Transverse colon (tissue), 4 donors: ENCODE data around the gene MANEAL. TPM values are rescaled to one million over a fixed set of nuclear protein-coding genes. Genes with fewer than 3 reads are reported as not detected.

ENCODE experiments used
- DNase-seq: peaks from one replicate; pipeline ENCODE4 v3.0.0-alpha.2; 2019
- H3K27ac ChIP-seq, 4 donors: fragments of 200-600 bp; sonication (generic); 2 replicates each; pipeline ENCODE4 v1.5.1; 2016 to 2018; ENCODE audit warnings: inconsistent platforms in 4 of 4
- H3K27me3 ChIP-seq: fragments of 200-600 bp; sonication (generic); 2 replicates; pipeline ENCODE4 v1.5.1; 2017; ENCODE audit warnings: inconsistent platforms
- H3K36me3 ChIP-seq, 4 donors: fragments of 200-600 bp; sonication (generic); 2 replicates each; pipeline ENCODE4 v1.5.1; 2017 to 2019; ENCODE audit warnings: inconsistent platforms in 4 of 4
- H3K4me1 ChIP-seq, 4 donors: fragments of 200-600 bp; sonication (generic); 2 replicates each; pipeline ENCODE4 v1.5.1; 2017 to 2020; ENCODE audit warnings: inconsistent platforms in 4 of 4
- H3K4me3 ChIP-seq, 4 donors: fragments of 200-600 bp; sonication (generic); 1 replicate in 1 of 4; 2 replicates in 3 of 4; pipeline versions ENCODE4 v1.5.1 to v1.6.1; 2017 to 2019; ENCODE audit warnings: inconsistent platforms in 4 of 4
- H3K9me3 ChIP-seq, 2 donors: fragments of 200-600 bp; sonication (generic); 2 replicates each; pipeline ENCODE4 v1.5.1; 2017 to 2019; ENCODE audit warnings: inconsistent platforms in 2 of 2
- CTCF ChIP-seq, 5 experiments: fragments of 200-600 bp in 3 of 5; fragments of 450-650 bp in 2 of 5; sonication (generic) in 3 of 5; IDR thresholded peaks; 1 replicate in 2 of 5; 2 replicates in 3 of 5; pipeline ENCODE4 v1.5.1; 2016 to 2017; ENCODE audit warnings: antibody characterized with exemption in 5 of 5, inconsistent platforms in 3 of 5, mild to moderate bottlenecking in 2 of 5, moderate library complexity in 1 of 5
- EP300 ChIP-seq: sonication (generic); formaldehyde crosslinking; IDR thresholded peaks from one replicate; pipeline ENCODE4 v1.6.1; 2017; ENCODE audit warnings: antibody characterized with exemption, low read depth
- POLR2A ChIP-seq: fragments of 450-650 bp; IDR thresholded peaks from one replicate; pipeline ENCODE4 v1.6.1; 2016; ENCODE audit warnings: antibody characterized with exemption, mild to moderate bottlenecking, moderate library complexity
- POLR2AphosphoS5 ChIP-seq, 3 donors: sonication (generic); formaldehyde crosslinking; IDR thresholded peaks; one replicate each; pipeline ENCODE4 v1.6.1; 2016; ENCODE audit warnings: antibody characterized with exemption in 3 of 3
- WGBS, 2 donors: methylation state at CpG; one replicate each; pipeline ENCODE4 v1.1.5; 2018; ENCODE audit warnings: low coverage in 1 of 2; 5-methylcytosine and 5-hydroxymethylcytosine counted together
- in situ Hi-C, 4 donors: fragments of 200-750 bp; cut with MboI; loops; one replicate each; pipeline versions ENCODE4 v1.15.0 to v1.15.1; 2017; ENCODE audit warnings: low sequenced_read_pairs in 3 of 4, low pct_ligation_motif_present in 1 of 4, low pct_unique_long_range_greater_than_20kb in 1 of 4
- intact Hi-C: fragments of 100-400 bp; cut with DNase I; formaldehyde crosslinking; loops from one replicate; pipeline ENCODE4 v1.15.1; 2023; ENCODE audit warnings: low total_unique reads
- total RNA-seq, 4 donors: library from RNA; depleted of rRNA; stranded (reverse); fragments of >200 nt; gene quantifications; one replicate each; pipeline ENCODE4 v1.1.0, GENCODE V29; 2016

MANEAL gene
- total RNA-seq, 4 donors from 2014 or later: 1.1 to 9.6 (median 5.7) TPM

DNA sequence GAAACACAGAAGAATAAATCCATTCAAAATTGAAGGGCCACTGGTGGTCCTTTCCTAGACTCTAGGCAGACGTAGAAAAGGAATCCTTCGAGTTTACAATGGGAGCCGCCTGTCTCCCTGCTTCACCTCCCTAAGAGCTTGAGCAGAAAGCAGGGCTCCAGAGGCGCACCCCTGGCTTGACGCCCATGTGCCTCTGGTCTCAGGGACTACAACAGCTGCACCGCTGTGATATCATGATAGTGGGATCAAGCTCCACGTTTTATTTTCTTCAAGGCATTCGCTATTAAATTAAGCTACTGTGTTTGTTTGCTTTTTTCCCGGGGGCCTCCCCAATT, 13.5 kb downstream of the MANEAL start:
- peaks cover 0 to 41% (median 23%) of the 10 kb centered on the region in 4 donors for H3K36me3 ChIP-seq
- H3K4me3 ChIP-seq: peak overlapping the region; percentile 85 to 98 (median 90)
- in situ Hi-C loops (loop anchor here in 1 of 4 donors (5.0 kb wide), 1 partner anchor 55 kb away; no protein-coding TSS in a partner anchor), intact Hi-C loops (no loop called here)
- peak overlapping the region; percentile 95 to 97 (median 97) for H3K27ac ChIP-seq
- 0 to 9% methylated on average over 3 to 9 of the region's 9 CpGs for WGBS, 2 donors
- peaks cover 12 to 34% (median 20%) of the 10 kb centered on the region in 4 donors for H3K4me1 ChIP-seq
- no peaks in the 10 kb centered on the region for H3K9me3 ChIP-seq
- H3K27me3 ChIP-seq: no peaks in the 10 kb centered on the region
- TF ChIP-seq CTCF (IDR thresholded peaks at IDR 0.05) (no peak), EP300 (no peak), POLR2AphosphoS5 (IDR thresholded peaks at IDR 0.05) (no peak), POLR2A (no peak)
- DNase-seq: no peak

DNA sequence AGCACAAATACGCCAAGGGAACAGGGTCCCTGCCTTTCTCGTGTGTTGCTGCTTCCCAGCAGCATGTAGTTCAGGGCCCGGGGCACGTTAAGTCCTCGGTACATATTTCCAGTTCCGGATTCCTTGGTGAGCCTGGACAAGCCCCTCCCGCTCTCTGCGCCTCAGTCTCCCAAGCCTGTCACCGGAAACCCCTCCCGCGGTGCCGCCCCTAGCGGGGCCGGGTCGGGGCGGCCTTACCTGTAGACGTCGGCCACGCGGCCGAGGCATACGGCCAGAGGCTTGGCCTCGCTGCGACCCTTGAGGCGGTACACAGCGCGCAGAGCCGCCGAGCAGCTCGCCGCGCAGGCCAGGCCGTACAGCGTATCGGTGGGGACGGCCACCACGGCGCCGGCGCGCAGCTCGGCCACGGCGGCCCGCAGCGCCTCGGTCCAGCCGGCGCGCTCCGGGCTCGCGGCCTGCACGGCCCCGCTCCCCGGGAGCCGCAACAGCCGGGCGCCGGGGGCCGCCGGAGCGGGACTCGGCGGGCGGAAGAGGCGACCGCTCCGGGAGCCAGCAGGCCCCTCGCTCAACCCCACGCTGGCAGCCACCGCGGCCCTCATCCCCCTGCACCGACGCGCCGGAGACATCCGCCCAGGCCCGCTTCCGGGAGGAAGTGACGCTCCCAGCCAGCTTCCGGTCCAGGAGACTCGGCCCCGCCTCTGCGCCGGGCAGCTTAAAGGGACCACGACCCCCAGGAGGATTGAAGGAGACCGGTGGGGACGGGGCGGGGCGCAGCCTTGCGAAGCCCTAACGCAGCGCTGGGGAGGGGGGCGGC, 14.1 kb downstream of the MANEAL start, which contains the start of the genes C1orf122 and YRDC:
TSS of gene C1orf122 (plus strand) at position 236 of the 814 bp plus-strand sequence. CDS start 615 bp downstream, outside the sequence.
TSS of gene YRDC (minus strand) at position 654 of the 814 bp plus-strand sequence. CDS start at position 626, 28 bp downstream.
- Histone ChIP-seq H3K27me3 (no peaks in the 10 kb centered on the region), H3K4me1 (peaks cover 12 to 34% (median 20%) of the 10 kb centered on the region in 4 donors), H3K9me3 (no peaks in the 10 kb centered on the region), H3K27ac (peak within 1 kb of the TSS; percentile 95 to 97 (median 97)), H3K36me3 (peaks cover 0 to 36% (median 20%) of the 10 kb centered on the region in 4 donors), H3K4me3 (peak within 1 kb of the TSS; percentile 85 to 98 (median 90))
- in situ Hi-C loops: loop anchor here in 1 of 4 donors (5.0 kb wide), 1 partner anchor 55 kb away; no protein-coding TSS in a partner anchor
- TF ChIP-seq EP300 (no peak), CTCF (IDR thresholded peaks at IDR 0.05) (no peak), POLR2A (peak; percentile 82), POLR2AphosphoS5 (IDR thresholded peaks at IDR 0.05) (peak; percentile 88 to 97 (median 96))
- peak; percentile 96 for DNase-seq
- intact Hi-C loops: no loop called here
- WGBS, 2 donors: 0% methylated on average over 1 to 60 of the region's 95 CpGs

- Histone ChIP-seq H3K4me3 (peak overlapping the region; percentile 85 to 98 (median 90)), H3K9me3 (no peaks in the 10 kb centered on the region), H3K36me3 (peaks cover 0 to 29% (median 16%) of the 10 kb centered on the region in 4 donors), H3K27me3 (no peaks in the 10 kb centered on the region), H3K4me1 (peaks cover 12 to 34% (median 20%) of the 10 kb centered on the region in 4 donors), H3K27ac (peak overlapping the region; percentile 95 to 97 (median 97))
- in situ Hi-C loops: loop anchor here in 1 of 4 donors (5.0 kb wide), 1 partner anchor 54 kb away; no protein-coding TSS in a partner anchor
- peak; percentile 79 for DNase-seq
- TF ChIP-seq CTCF (IDR thresholded peaks at IDR 0.05): no peak
- TF ChIP-seq POLR2A: no peak
- peak in 2 of 3 donors; percentile 26 to 37 for TF ChIP-seq POLR2AphosphoS5 (IDR thresholded peaks at IDR 0.05)
- TF ChIP-seq EP300: no peak
- WGBS, 2 donors: 6 to 7% methylated on average over 3 to 41 of the region's 54 CpGs
- intact Hi-C loops: no loop called here
Measured at GRCh38 chr1:37808369-37809319, 15.0 kb downstream of the MANEAL start.
